GM10266 (cell line): ENCODE measurements around the gene SYNE1.

Experiments used
- DNase-seq: peaks from one replicate; pipeline ENCODE4 v3.0.0; 2012; ENCODE audit errors: extremely low spot score
- CTCF ChIP-seq: IDR thresholded peaks from 2 replicates; pipeline ENCODE4 v1.5.1; 2012; ENCODE audit warnings: mild to moderate bottlenecking, low read depth; ENCODE audit not compliant: control insufficient read depth, insufficient read depth; ENCODE audit errors: missing control alignments

Gene SYNE1

GRCh38 chr6:152176268-152176667, 460.9 kb downstream of the SYNE1 start:
- TF ChIP-seq CTCF = no peak
- no peak for DNase-seq

GRCh38 chr6:152173957-152174356, 463.2 kb downstream of the SYNE1 start:
- no peak for TF ChIP-seq CTCF
- no peak for DNase-seq

GRCh38 chr6:152173321-152173720, 463.8 kb downstream of the SYNE1 start:
- DNase-seq = no peak
- no peak for TF ChIP-seq CTCF

DNA sequence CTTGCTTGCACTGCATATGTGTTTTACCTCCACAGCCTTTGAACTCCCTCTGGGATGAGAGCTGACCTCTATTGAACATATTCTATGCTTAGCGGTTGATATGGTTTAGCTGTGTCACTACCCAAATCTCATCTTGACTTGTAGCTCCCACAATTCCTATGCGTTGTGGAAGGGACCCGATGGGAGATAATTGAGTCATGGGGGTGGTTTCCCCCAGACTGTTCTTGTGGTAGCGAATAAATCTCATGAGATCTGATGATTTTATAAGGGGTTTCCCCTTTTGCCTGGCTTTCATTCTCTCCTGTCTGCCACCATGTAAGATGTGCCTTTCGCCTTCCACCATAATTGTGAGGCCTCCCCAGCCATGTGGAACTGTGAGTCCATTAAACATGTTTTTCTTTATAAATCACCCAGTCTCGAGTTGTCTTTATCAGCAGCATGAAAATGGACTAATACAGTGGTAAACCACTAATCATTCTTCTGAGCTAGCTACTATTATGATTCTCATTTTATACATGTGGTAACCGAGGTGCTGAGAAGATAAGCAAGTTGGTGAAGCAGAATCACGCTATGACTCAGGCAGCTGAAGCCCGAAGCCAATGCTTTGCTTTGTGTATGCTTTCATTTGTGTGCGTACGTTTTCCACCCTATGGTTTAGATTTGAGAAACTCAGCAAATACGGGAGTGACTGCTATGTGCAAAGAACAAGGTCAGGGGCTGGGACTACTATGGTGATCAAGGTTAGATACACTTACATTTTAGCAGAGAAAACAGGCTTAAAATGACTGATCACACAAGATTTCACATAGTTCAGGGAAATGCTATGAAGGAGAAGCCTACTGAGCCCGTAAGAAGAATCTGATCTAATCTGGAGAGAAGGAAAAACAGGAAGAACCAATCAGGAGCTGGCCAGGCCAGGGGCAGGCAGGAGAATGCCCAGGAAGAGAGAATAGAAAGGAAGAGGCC, 466.2 kb downstream of the SYNE1 start:
- no peak for TF ChIP-seq CTCF
- DNase-seq = peak; percentile 47

- DNase-seq = no peak
- no peak for TF ChIP-seq CTCF
These were observed 466.9 kb downstream of the SYNE1 start for GRCh38 chr6:152170313-152170701.

DNA sequence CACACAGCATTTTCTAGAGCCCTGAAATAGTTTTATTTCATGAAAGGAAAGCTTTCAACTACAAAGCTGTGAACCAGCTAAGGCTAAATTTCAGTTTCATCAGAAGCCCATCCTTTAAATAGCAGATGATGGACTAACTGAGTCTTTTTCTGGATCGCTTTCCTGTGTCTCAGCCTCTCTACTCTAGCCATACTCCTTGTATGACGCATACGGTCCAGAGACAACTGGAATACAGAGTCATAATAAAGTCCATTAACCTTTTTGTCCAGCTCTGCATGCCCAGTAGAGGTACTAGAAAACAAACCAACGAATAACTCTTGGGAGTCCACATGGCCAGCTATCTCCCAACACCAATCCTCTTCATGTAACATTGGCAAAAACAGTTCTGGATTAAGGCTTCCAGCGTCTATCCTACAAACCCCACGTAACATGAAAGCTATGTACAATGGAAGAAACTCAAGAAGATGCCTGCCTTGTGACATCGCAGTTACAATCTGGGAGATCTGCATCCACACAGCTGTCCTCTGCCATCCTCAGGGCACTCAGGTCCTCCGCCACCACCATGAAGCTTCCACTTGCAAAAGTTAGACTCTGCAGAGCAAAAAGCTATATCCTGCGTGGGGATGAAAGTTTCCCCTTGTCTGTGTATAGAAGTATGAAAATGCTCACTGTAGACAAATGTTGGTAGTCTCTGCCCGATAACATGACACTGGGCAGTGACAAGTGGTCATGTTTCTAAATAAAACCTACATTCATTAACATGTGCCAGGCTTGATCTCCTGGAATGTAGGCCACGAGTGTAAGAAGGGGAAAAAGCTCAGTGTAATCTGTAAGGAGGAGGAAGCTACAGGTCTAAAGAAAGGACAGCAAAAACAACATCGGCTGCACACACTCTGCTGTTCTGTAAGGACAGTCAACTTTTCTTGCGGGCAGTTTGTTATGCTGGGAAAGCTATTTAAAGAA, 469.2 kb downstream of the SYNE1 start:
- no peak for TF ChIP-seq CTCF
- DNase-seq = no peak

- no peak for DNase-seq
- TF ChIP-seq CTCF = no peak
These were observed 470.3 kb downstream of the SYNE1 start for GRCh38 chr6:152166897-152167296.
